ENCODE data around the gene PDIA5. TPM values are rescaled to one million over a fixed set of nuclear protein-coding genes. Genes with fewer than 3 reads are reported as not detected.

The PDIA5 gene
- total and polyA plus RNA-seq, 2 of the 4 experiments (the other 2 are of a cell fraction) = 19.4 to 42.0 TPM

GRCh38 chr3:123094516-123095313 lies 27.9 kb downstream of the PDIA5 start:
- dilution Hi-C loops (cut with HindIII; ENCODE audit: low sequenced_read_pairs, unreplicated experiment) (no loop called here), intact Hi-C loops (cut with micrococcal nuclease) (no loop called here), in situ Hi-C loops (cut with MboI; ENCODE audit: low sequenced_read_pairs) (no loop called here)
- H4K91ac ChIP-seq (ENCODE audit: insufficient read depth, low read depth, low read length) = no peak overlapping the region
- BruUV-seq (replicated peaks) = no TSS peak
- ATAC-seq (ENCODE audit: low read depth) (no peak), DNase-seq (no peak)
- peaks cover 29% of the 10 kb centered on the region for H3K9me1 ChIP-seq (ENCODE audit: insufficient read depth, low read length)
- H3K9me3 ChIP-seq (ENCODE audit: control insufficient read depth, insufficient read depth, low read length) = no peaks in the 10 kb centered on the region
- no peak overlapping the region for H3K14ac ChIP-seq (replicated peaks; ENCODE audit: low read depth, low read length)
- no peak overlapping the region for H3K4me3 ChIP-seq (ENCODE audit: insufficient read depth, low read depth, low read length)
- no peak overlapping the region for H4K5ac ChIP-seq (ENCODE audit: low read depth, low read length)
- H2AFZ ChIP-seq (replicated peaks; ENCODE audit: low read length, poor library complexity) = no peak overlapping the region
- H3K9ac ChIP-seq (ENCODE audit: low read depth, low read length) = no peak overlapping the region
- no peak overlapping the region for H3K27ac ChIP-seq (ENCODE audit: insufficient read depth, low read length)
- H2BK120ac ChIP-seq (ENCODE audit: low read depth, low read length) = no peak overlapping the region
- peaks cover 65% of the 10 kb centered on the region for H4K20me1 ChIP-seq (ENCODE audit: insufficient read depth, low read length)
- H2AK5ac ChIP-seq (ENCODE audit: low read depth, low read length) = no peak overlapping the region
- no peak overlapping the region for H2BK15ac ChIP-seq (ENCODE audit: low read depth, low read length)
- H2BK20ac ChIP-seq (ENCODE audit: low read depth, low read length) = no peak overlapping the region
- WGBS, 2 experiments (ENCODE audit: extremely low coverage in 2 of 2, insufficient read length in 1 of 2) = 100% methylated on average over 4 of the region's 15 CpGs; no CpG with 5 or more reads in 1 of the 2 experiments
- peaks cover 10 to 46% of the 10 kb centered on the region in 2 experiments for H3K79me1 ChIP-seq (ENCODE audit: low read depth in 1 of 2, low read length in 2 of 2)
- H3K4me2 ChIP-seq (ENCODE audit: low read depth, low read length) = no peak overlapping the region
- no peak overlapping the region for H3K18ac ChIP-seq (ENCODE audit: low read depth, low read length)
- H2BK5ac ChIP-seq (ENCODE audit: low read depth, low read length, poor library complexity, severe bottlenecking) = no peak overlapping the region
- CTCF ChIA-PET = no interaction called here
- no peak overlapping the region for H4K8ac ChIP-seq (ENCODE audit: low read depth in 2 of 2, low read length in 2 of 2)
- peaks cover 19% of the 10 kb centered on the region for H3K36me3 ChIP-seq (ENCODE audit: control insufficient read depth, insufficient read depth, low read length)
- no peak overlapping the region for H2AK9ac ChIP-seq (replicated peaks; ENCODE audit: low read depth, low read length, poor library complexity)
- H3K4me1 ChIP-seq (ENCODE audit: control insufficient read depth, insufficient read depth, low read length) = peaks cover 21% of the 10 kb centered on the region
- H3K56ac ChIP-seq (ENCODE audit: extremely low read depth, insufficient read depth, low read length) = no peak overlapping the region
- POLR2A ChIA-PET (ENCODE audit: unreplicated experiment) = no interaction called here
- TF ChIP-seq NFE2L2 (IDR thresholded peaks at IDR 0.05; ENCODE audit: low read depth, low read length) = no peak
- TF ChIP-seq, protein P1, sequence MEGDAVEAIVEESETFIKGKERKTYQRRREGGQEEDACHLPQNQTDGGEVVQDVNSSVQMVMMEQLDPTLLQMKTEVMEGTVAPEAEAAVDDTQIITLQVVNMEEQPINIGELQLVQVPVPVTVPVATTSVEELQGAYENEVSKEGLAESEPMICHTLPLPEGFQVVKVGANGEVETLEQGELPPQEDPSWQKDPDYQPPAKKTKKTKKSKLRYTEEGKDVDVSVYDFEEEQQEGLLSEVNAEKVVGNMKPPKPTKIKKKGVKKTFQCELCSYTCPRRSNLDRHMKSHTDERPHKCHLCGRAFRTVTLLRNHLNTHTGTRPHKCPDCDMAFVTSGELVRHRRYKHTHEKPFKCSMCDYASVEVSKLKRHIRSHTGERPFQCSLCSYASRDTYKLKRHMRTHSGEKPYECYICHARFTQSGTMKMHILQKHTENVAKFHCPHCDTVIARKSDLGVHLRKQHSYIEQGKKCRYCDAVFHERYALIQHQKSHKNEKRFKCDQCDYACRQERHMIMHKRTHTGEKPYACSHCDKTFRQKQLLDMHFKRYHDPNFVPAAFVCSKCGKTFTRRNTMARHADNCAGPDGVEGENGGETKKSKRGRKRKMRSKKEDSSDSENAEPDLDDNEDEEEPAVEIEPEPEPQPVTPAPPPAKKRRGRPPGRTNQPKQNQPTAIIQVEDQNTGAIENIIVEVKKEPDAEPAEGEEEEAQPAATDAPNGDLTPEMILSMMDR (conservative IDR thresholded peaks at IDR 0.05; ENCODE audit: low read depth, low read length) = no peak
- no peak for TF ChIP-seq FOS (IDR thresholded peaks at IDR 0.05; ENCODE audit: low read depth, low read length)
- TF ChIP-seq RAD21 (IDR thresholded peaks at IDR 0.05; ENCODE audit: low read length) = no peak
- TF ChIP-seq POLR2A (IDR thresholded peaks at IDR 0.05; ENCODE audit: low read depth, low read length) = no peak
- no peak for TF ChIP-seq MAFK (IDR thresholded peaks at IDR 0.05; ENCODE audit: low read depth, low read length)
- TF ChIP-seq MAZ (IDR thresholded peaks at IDR 0.05; ENCODE audit: borderline replicate concordance, low read depth, low read length) = no peak
- no peak for TF ChIP-seq RCOR1 (IDR thresholded peaks at IDR 0.05; ENCODE audit: insufficient replicate concordance, low read length)
- TF ChIP-seq BHLHE40 (IDR thresholded peaks at IDR 0.05; ENCODE audit: low read depth, low read length) = no peak
- TF ChIP-seq SMC3 (IDR thresholded peaks at IDR 0.05; ENCODE audit: low read depth, low read length) = no peak
- TF ChIP-seq MXI1 (IDR thresholded peaks at IDR 0.05; ENCODE audit: borderline replicate concordance, low read depth, low read length) = no peak
- no peak for TF ChIP-seq CEBPB (IDR thresholded peaks at IDR 0.05; ENCODE audit: low read depth, low read length)
- no peak for TF ChIP-seq CHD1 (IDR thresholded peaks at IDR 0.05; ENCODE audit: low read depth, low read length)
- TF ChIP-seq, protein P2, sequence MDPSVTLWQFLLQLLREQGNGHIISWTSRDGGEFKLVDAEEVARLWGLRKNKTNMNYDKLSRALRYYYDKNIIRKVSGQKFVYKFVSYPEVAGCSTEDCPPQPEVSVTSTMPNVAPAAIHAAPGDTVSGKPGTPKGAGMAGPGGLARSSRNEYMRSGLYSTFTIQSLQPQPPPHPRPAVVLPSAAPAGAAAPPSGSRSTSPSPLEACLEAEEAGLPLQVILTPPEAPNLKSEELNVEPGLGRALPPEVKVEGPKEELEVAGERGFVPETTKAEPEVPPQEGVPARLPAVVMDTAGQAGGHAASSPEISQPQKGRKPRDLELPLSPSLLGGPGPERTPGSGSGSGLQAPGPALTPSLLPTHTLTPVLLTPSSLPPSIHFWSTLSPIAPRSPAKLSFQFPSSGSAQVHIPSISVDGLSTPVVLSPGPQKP (IDR thresholded peaks at IDR 0.05; ENCODE audit: borderline replicate concordance, low read depth, low read length) = no peak
- no peak overlapping the region for H3K23ac ChIP-seq (ENCODE audit: low read depth, low read length)
- no peak overlapping the region for H3K4ac ChIP-seq (ENCODE audit: low read depth, low read length)
- no peaks in the 10 kb centered on the region for H3K27me3 ChIP-seq (ENCODE audit: control insufficient read depth, insufficient read depth, low read length)
